Endothelial cell (in vitro differentiated cells): ENCODE results near the gene PEX6. TPM values are rescaled to one million over a fixed set of nuclear protein-coding genes. Genes with fewer than 3 reads are reported as not detected.
A peak's percentile ranks its signal among the peaks of the same experiment; 100 is the strongest.
"Not testable (repeated sequence)": the region's sequence is repeated elsewhere in the genome, so short reads cannot be mapped to it uniquely, and the experiment has no call there.

Experiments
- DNase-seq: peaks from one replicate; pipeline ENCODE4 v3.0.0; 2021; ENCODE audit warnings: low spot score
- H3K27ac Mint-ChIP-seq: one replicate; pipeline ENCODE4 v1.8.0; 2021; ENCODE audit warnings: mixed read lengths, inconsistent platforms; ENCODE audit not compliant: unreplicated experiment
- H3K27me3 Mint-ChIP-seq: one replicate; pipeline ENCODE4 v1.8.0; 2021; ENCODE audit warnings: mild to moderate bottlenecking, moderate library complexity, mixed read lengths, inconsistent platforms; ENCODE audit not compliant: unreplicated experiment
- H3K36me3 Mint-ChIP-seq: one replicate; pipeline ENCODE4 v1.8.0; 2021; ENCODE audit warnings: mild to moderate bottlenecking, low read depth, mixed read lengths, inconsistent platforms; ENCODE audit not compliant: unreplicated experiment
- H3K4me1 Mint-ChIP-seq: one replicate; pipeline ENCODE4 v1.8.0; 2021; ENCODE audit warnings: mild to moderate bottlenecking, mixed read lengths, inconsistent platforms; ENCODE audit not compliant: unreplicated experiment
- H3K4me3 Mint-ChIP-seq: one replicate; pipeline ENCODE4 v1.8.0; 2021; ENCODE audit warnings: mild to moderate bottlenecking, mixed read lengths, inconsistent platforms; ENCODE audit not compliant: unreplicated experiment
- H3K9me3 Mint-ChIP-seq: one replicate; pipeline ENCODE4 v1.8.0; 2021; ENCODE audit warnings: mixed read lengths, inconsistent platforms; ENCODE audit not compliant: unreplicated experiment
- total RNA-seq: library from RNA; stranded (reverse); fragmentation: NEBNext Ultra II Directional; extraction: Animal tissue kit (Norgen Biotek cat#: 25700); gene quantifications from one replicate; pipeline ENCODE4 v1.2.1, GENCODE V29; 2021; ENCODE audit not compliant: unreplicated experiment
- TF ChIP-seq, protein P1 (sequence below): fragments of 200-600 bp; sonication (generic); IDR thresholded peaks from one replicate; pipeline ENCODE4 v1.5.0; 2021; ENCODE audit warnings: antibody characterized with exemption; ENCODE audit not compliant: unreplicated experiment

Gene PEX6
- total RNA-seq, 1 donor from 2014 or later, result 26.1 TPM

DNA sequence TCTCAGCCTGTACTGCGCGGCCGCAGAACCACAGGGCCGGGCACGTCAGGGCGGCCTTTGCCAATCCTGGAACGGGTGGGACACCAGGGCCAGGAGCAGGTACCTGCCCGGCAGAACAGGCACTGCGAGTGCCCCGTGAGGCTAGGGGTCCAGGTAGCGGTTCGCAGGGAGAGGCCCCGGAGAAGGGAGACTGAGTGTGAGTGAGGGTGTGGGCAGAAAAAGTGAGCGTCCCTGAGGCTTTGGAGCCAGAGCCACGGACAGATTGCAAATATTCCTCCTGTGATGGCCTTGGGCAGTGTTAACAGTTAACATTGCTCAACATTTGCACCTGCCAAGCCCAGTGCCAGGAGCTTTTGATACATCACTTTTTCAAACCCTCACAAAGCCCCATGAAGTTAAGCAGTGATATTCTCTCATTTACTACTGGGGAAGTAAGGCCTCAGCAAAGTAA, 17.9 kb downstream of the PEX6 start:
- no peaks in the 10 kb centered on the region for H3K9me3 Mint-ChIP-seq
- no peak overlapping the region for H3K27ac Mint-ChIP-seq
- TF ChIP-seq, protein P1, sequence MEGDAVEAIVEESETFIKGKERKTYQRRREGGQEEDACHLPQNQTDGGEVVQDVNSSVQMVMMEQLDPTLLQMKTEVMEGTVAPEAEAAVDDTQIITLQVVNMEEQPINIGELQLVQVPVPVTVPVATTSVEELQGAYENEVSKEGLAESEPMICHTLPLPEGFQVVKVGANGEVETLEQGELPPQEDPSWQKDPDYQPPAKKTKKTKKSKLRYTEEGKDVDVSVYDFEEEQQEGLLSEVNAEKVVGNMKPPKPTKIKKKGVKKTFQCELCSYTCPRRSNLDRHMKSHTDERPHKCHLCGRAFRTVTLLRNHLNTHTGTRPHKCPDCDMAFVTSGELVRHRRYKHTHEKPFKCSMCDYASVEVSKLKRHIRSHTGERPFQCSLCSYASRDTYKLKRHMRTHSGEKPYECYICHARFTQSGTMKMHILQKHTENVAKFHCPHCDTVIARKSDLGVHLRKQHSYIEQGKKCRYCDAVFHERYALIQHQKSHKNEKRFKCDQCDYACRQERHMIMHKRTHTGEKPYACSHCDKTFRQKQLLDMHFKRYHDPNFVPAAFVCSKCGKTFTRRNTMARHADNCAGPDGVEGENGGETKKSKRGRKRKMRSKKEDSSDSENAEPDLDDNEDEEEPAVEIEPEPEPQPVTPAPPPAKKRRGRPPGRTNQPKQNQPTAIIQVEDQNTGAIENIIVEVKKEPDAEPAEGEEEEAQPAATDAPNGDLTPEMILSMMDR, result no peak
- peaks cover 10% of the 10 kb centered on the region for H3K27me3 Mint-ChIP-seq
- H3K4me3 Mint-ChIP-seq, result no peak overlapping the region
- no peak for DNase-seq
- H3K4me1 Mint-ChIP-seq, result peaks cover 5% of the 10 kb centered on the region
- H3K36me3 Mint-ChIP-seq, result peaks cover 19% of the 10 kb centered on the region

- H3K4me3 Mint-ChIP-seq, result peak within 1 kb of the TSS; percentile 38
- peak; percentile 43 for DNase-seq
- TF ChIP-seq, protein P1, result no peak
- no peak within 1 kb of the TSS for H3K27ac Mint-ChIP-seq
- peaks cover 8% of the 10 kb centered on the region for H3K27me3 Mint-ChIP-seq
- peaks cover 5% of the 10 kb centered on the region for H3K4me1 Mint-ChIP-seq
- peaks cover 16% of the 10 kb centered on the region for H3K36me3 Mint-ChIP-seq
- H3K9me3 Mint-ChIP-seq, result no peaks in the 10 kb centered on the region
These were observed 18.6 kb downstream of the PEX6 start, which contains the start of gene GNMT for GRCh38 chr6:42960243-42961019. TSS of gene GNMT (plus strand) at chr6:42960754. CDS start at chr6:42960768, 14 bp downstream.

DNA sequence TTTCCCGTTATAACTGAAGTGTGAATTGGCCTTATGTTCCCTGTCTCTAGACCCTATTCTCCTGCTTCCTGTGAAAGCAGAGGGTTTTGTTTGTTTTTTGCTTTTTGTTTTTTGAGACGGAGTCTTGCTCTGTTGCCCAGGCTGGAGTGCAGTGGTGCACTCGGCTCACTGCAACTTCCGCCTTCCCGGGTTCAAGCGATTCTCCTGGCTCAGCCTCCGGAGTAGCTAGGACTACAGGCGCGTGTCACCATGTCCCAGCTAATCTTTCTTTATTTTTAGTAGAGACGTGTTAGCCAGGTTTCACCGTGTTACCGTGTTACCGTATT, 19.1 kb downstream of the PEX6 start:
- H3K4me1 Mint-ChIP-seq, result peaks cover 5% of the 10 kb centered on the region
- H3K9me3 Mint-ChIP-seq, result no peaks in the 10 kb centered on the region
- peaks cover 6% of the 10 kb centered on the region for H3K27me3 Mint-ChIP-seq
- DNase-seq, result no peak
- TF ChIP-seq, protein P1, result no peak
- no peak overlapping the region for H3K27ac Mint-ChIP-seq
- peaks cover 16% of the 10 kb centered on the region for H3K36me3 Mint-ChIP-seq
- H3K4me3 Mint-ChIP-seq, result peak overlapping the region; percentile 38

DNA sequence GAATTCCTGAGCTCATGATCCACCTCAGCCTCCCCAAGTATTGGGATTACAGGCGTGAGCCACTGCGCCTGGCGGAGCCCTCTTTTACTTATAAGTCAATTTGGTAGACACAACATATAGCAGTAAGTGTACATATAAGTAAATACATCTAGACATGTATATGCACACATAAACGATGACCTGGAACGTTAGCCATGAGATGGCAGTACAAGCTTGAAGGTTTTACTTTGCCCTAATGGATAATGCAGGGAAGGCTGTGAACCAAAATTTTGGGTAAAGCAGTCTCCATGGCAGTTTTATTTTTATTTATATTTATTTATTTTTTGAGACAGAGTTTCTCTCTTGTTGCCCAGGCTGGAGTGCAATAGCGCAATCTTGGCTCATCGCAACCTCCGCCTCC, 20.9 kb downstream of the PEX6 start:
- H3K4me1 Mint-ChIP-seq, result peaks cover 5% of the 10 kb centered on the region
- H3K27ac Mint-ChIP-seq, result no peak overlapping the region
- no peak for DNase-seq
- no peaks in the 10 kb centered on the region for H3K9me3 Mint-ChIP-seq
- no peak overlapping the region for H3K4me3 Mint-ChIP-seq
- peaks cover 6% of the 10 kb centered on the region for H3K27me3 Mint-ChIP-seq
- H3K36me3 Mint-ChIP-seq, result peaks cover 12% of the 10 kb centered on the region
- TF ChIP-seq, protein P1, result no peak

DNA sequence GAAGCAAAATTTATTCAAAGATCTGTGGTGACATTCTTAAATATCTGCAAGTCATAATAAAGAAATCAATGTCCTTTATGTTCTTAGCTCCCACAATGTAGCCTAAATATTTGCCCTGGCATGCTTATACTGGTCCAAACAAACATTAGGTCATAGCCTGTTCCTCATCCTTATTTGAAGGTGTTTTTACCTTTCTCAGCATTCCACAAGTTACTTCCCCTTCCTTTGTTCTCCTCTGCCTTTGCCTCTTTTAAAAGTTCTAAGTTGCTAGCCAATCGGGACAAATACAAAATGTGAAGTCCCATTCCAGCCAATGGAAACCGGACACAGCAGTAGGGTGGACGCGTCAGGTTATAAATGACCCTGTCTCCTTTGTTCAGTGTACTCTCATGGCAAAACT, 24.6 kb downstream of the PEX6 start:
- H3K36me3 Mint-ChIP-seq, DNase-seq, H3K4me3 Mint-ChIP-seq, H3K9me3 Mint-ChIP-seq, H3K27me3 Mint-ChIP-seq, H3K4me1 Mint-ChIP-seq, H3K27ac Mint-ChIP-seq: not testable (repeated sequence)
